GM21367 (cell line): ENCODE measurements around the gene CASK.
"Not testable (repeated sequence)": the region's sequence is repeated elsewhere in the genome, so short reads cannot be mapped to it uniquely, and the experiment has no call there.

Source experiments
- ATAC-seq: cut with Tn5 transposase; IDR thresholded peaks from one replicate; pipeline ENCODE4 v1.9.1; 2021; ENCODE audit not compliant: unreplicated experiment

CASK gene

GRCh38 chrX:41703574-41704029, 219.8 kb downstream of the CASK start:
- no peak for ATAC-seq

GRCh38 chrX:41695426-41695825, 227.9 kb downstream of the CASK start:
- ATAC-seq: no peak

- no peak for ATAC-seq
These were observed 230.3 kb downstream of the CASK start for GRCh38 chrX:41693024-41693423.

- no peak for ATAC-seq
These were observed 231.1 kb downstream of the CASK start for GRCh38 chrX:41692162-41692749.

- ATAC-seq: no peak
These were observed 233.6 kb downstream of the CASK start for GRCh38 chrX:41689711-41690110.

- ATAC-seq: no peak
These were observed 234.5 kb downstream of the CASK start, which contains the start of gene GPR34 for GRCh38 chrX:41688835-41689234. Gene GPR34, plus strand, starts transcription at chrX:41688973. Its CDS starts 6,661 bp downstream, at chrX:41695634.

GRCh38 chrX:41688156-41688555, 235.2 kb downstream of the CASK start:
- ATAC-seq: no peak

GRCh38 chrX:41686788-41687187, 236.6 kb downstream of the CASK start:
- no peak for ATAC-seq

- no peak for ATAC-seq
These were observed 238.4 kb downstream of the CASK start for GRCh38 chrX:41684940-41685339.

- ATAC-seq: no peak
These were observed 239.2 kb downstream of the CASK start for GRCh38 chrX:41684138-41684537.

- no peak for ATAC-seq
These were observed 245.9 kb downstream of the CASK start for GRCh38 chrX:41677183-41678060.

GRCh38 chrX:41676361-41676760, 247.0 kb downstream of the CASK start:
- not testable (repeated sequence) for ATAC-seq

GRCh38 chrX:41672643-41673042, 250.7 kb downstream of the CASK start:
- ATAC-seq: no peak

GRCh38 chrX:41671082-41671481, 252.3 kb downstream of the CASK start:
- no peak for ATAC-seq

GRCh38 chrX:41670112-41670511, 253.2 kb downstream of the CASK start:
- ATAC-seq: no peak

GRCh38 chrX:41667631-41668030, 255.7 kb downstream of the CASK start:
- no peak for ATAC-seq

GRCh38 chrX:41666251-41666650, 257.1 kb downstream of the CASK start:
- no peak for ATAC-seq

GRCh38 chrX:41665686-41666085, 257.7 kb downstream of the CASK start:
- ATAC-seq: no peak

- no peak for ATAC-seq
These were observed 258.4 kb downstream of the CASK start for GRCh38 chrX:41664908-41665307.

- no peak for ATAC-seq
These were observed 258.9 kb downstream of the CASK start for GRCh38 chrX:41664375-41664901.

- no peak for ATAC-seq
These were observed 261.8 kb downstream of the CASK start for GRCh38 chrX:41661366-41662095.
